GM21447 (cell line): ENCODE measurements around the gene SNCA.

Experiments
- ATAC-seq: cut with Tn5 transposase; IDR thresholded peaks from one replicate; pipeline ENCODE4 v1.9.1; 2021; ENCODE audit not compliant: unreplicated experiment

The SNCA gene

DNA sequence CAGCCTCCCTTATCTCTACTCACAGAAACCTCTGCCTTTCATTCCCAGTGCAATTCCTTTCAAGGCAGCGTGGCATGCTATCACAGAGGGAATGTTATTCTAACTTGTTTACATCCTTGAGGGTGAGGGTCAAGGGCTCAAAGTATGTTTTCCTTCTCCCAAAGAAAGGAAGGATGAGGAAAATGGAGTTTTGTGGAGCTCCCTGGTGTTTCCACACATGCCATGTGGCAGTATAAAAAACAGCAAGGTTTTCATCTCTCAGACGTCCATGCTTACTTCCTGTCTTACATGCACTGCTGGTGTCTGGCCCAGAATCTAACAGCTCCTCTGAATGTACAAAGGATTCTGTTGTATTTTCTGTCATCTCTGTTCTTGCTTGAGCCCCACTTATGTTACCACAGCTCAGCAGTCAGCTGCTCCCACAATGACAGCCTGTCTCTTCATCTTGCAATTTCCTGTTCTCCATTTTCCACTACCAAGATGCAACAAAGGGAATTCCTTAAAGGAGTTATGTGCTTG is 128.0 kb downstream of the SNCA start:
- ATAC-seq: no peak

GRCh38 chr4:89707467-89707866 is 129.5 kb downstream of the SNCA start:
- ATAC-seq: no peak

DNA sequence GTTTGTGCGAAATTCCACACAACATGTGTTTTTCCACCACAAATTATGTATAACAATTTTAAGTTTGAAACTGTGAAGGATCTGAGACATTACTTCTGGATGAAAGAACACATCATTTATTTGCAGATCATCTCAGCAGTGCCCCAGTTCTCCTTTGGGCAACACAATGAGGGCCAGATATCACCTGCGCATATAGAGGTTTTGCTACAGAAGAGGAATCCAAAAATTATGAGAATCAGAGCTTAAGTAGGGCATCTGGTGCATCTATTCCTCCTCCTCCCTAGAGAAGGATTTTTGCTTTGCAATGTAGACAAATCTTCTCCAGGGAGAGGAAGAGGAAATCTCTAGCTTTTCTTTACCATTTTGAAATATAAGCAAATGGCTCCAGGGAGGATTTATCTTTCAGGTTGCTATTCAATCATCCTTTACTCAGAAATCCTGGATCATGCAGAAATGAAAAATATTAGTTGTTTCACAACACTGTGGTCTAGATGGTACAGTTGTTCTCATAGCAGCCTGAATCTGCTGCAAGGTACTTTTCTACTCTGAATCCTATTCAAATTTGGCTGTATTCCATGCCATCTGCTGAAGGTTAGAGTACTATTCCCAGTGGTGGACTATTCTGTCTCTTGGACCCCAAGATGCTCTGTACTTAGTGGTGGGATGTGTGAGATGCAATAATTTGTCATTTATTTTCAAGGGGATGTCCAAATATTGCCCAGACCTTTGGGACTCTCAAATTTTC is 132.1 kb downstream of the SNCA start:
- no peak for ATAC-seq

GRCh38 chr4:89703829-89704590 is 133.0 kb downstream of the SNCA start:
- ATAC-seq: no peak

GRCh38 chr4:89700766-89701423 is 136.1 kb downstream of the SNCA start:
- ATAC-seq: no peak

GRCh38 chr4:89685690-89686089 is 151.3 kb downstream of the SNCA start:
- no peak for ATAC-seq

- no peak for ATAC-seq
Measured at GRCh38 chr4:89685277-89685676, 151.7 kb downstream of the SNCA start.

GRCh38 chr4:89684536-89684935 is 152.4 kb downstream of the SNCA start:
- ATAC-seq: no peak

DNA sequence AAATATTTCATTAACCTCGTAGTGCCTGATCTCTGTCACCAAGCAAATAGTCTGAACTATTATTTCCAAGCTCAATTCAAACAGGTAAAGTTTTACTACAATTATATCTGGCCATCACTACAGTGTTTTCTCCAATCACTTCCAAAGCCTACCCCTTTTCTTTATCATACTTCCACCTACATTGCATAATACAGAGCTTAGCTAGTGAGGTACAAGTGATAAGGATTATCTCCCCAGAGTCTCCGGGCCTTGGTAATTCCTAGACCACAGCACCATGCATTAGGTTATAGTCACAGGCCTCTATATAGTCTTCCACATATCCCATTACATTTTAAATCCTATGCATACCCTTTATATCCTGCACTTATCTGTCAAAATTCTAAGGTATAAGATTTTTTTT is 154.2 kb downstream of the SNCA start:
- no peak for ATAC-seq

DNA sequence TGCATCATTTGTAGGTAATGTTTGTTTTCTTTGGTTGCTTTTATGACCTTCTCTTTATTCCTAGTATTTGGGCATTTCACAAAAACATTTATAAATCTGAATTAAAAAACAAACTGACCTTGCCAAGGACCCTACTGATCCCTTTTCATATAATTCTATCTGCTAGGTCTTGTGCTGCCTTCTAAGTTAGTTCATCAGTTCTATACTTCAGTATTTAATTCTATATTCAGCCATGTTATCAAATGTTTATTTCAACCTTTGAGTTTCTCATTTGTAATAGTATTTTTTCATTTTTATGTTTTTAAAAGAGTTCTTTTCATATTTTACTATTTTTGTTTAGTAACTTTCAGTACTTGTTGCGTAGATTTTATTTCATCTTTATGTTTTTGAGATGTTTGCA is 155.3 kb downstream of the SNCA start:
- no peak for ATAC-seq

GRCh38 chr4:89681219-89681618 is 155.7 kb downstream of the SNCA start:
- ATAC-seq: no peak

GRCh38 chr4:89674876-89675459 is 162.0 kb downstream of the SNCA start:
- no peak for ATAC-seq
